Measurements from ENCODE around the gene MAP3K19. TPM values are rescaled to one million over a fixed set of nuclear protein-coding genes. Genes with fewer than 3 reads are reported as not detected.

The MAP3K19 gene
- total RNA-seq, 1 donor from 2014 or later, result not detected

DNA sequence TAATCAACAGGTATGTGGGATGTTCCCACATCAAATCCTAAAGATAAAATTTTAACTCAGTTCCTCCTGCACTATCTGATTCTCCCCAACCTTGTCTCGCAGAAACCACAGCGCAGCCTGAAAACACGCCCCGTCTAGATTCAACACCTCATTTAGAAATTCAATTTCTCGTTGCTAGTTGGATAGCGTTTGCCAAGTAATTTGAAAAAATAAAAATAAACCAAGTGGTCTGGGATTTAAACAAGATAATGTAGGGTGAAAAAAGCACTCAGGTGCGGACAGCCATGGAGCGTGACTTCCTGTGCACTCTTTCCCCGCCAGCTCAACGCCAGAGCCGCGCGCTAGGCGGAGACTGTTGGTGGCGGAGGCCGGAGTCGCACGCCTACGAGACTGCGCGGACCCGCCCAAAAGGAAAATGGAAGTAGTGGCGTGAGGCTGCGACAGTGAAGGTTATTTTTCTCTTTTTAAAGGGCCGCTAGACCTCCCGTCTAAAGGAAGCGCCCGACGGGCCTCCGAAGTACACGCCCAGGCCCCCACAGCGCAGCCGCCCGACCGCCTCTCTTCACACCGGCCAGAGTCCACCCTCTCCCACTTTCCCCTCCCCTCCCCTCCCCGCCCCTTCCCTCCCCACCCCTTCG, 129.2 kb downstream of the MAP3K19 start:
- Mint-ChIP-seq H3K4me3 (ENCODE audit: unreplicated experiment) (peak overlapping the region; percentile 96), H3K27ac (ENCODE audit: unreplicated experiment) (peak overlapping the region; percentile 98), H3K9me3 (ENCODE audit: unreplicated experiment) (peaks cover 18% of the 10 kb centered on the region), H3K36me3 (ENCODE audit: unreplicated experiment) (no peaks in the 10 kb centered on the region), H3K27me3 (ENCODE audit: unreplicated experiment) (peaks cover 9% of the 10 kb centered on the region), H3K4me1 (ENCODE audit: unreplicated experiment) (peaks cover 34% of the 10 kb centered on the region)
- DNase-seq (ENCODE audit: extremely low spot score, unreplicated experiment), result no peak
- TF ChIP-seq, protein P1, sequence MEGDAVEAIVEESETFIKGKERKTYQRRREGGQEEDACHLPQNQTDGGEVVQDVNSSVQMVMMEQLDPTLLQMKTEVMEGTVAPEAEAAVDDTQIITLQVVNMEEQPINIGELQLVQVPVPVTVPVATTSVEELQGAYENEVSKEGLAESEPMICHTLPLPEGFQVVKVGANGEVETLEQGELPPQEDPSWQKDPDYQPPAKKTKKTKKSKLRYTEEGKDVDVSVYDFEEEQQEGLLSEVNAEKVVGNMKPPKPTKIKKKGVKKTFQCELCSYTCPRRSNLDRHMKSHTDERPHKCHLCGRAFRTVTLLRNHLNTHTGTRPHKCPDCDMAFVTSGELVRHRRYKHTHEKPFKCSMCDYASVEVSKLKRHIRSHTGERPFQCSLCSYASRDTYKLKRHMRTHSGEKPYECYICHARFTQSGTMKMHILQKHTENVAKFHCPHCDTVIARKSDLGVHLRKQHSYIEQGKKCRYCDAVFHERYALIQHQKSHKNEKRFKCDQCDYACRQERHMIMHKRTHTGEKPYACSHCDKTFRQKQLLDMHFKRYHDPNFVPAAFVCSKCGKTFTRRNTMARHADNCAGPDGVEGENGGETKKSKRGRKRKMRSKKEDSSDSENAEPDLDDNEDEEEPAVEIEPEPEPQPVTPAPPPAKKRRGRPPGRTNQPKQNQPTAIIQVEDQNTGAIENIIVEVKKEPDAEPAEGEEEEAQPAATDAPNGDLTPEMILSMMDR (IDR thresholded peaks at IDR 0.05), result peak; percentile 45

DNA sequence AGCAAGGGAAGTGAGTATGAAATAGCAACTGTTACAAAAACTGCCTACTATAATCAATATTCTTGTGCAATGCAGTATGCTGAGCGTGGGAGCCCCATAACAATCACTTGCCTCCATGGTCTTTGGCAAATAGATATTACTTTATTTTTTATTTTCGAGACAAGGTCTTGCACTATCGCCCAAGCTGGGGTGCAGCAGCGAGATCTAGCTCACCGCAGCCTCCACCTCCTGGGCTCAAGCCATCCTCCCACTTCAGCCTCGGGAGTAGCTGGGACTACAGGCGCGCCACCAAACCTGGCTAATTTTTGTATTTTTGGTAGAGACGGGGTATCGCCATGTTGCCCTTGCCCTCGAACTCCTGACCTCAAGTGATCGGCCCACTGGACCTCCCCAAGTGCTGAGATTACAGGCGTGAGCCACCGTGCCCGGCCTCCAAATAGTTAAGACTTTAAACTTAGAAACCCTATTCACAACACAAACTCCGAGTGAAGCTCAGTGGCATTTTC, 129.8 kb downstream of the MAP3K19 start:
- H3K27ac Mint-ChIP-seq (ENCODE audit: unreplicated experiment), result peak overlapping the region; percentile 98
- TF ChIP-seq, protein P1 (IDR thresholded peaks at IDR 0.05), result no peak
- H3K4me3 Mint-ChIP-seq (ENCODE audit: unreplicated experiment), result peak overlapping the region; percentile 96
- peaks cover 18% of the 10 kb centered on the region for H3K9me3 Mint-ChIP-seq (ENCODE audit: unreplicated experiment)
- H3K36me3 Mint-ChIP-seq (ENCODE audit: unreplicated experiment), result no peaks in the 10 kb centered on the region
- H3K4me1 Mint-ChIP-seq (ENCODE audit: unreplicated experiment), result peaks cover 30% of the 10 kb centered on the region
- peaks cover 9% of the 10 kb centered on the region for H3K27me3 Mint-ChIP-seq (ENCODE audit: unreplicated experiment)
- DNase-seq (ENCODE audit: extremely low spot score, unreplicated experiment), result no peak

Other genes with a start within 250 kb of the MAP3K19 start
- not detected in 2 replicates for gene ACMSD, start 208.8 kb downstream of the MAP3K19 start, total RNA-seq
- 33.0 and 34.1 TPM in 2 replicates for gene CCNT2, start 128.6 kb downstream of the MAP3K19 start, total RNA-seq
- gene RAB3GAP1, start 4.8 kb upstream of the MAP3K19 start, total RNA-seq, result 46.7 and 48.3 TPM in 2 replicates

Measured in osteocyte (in vitro differentiated cells).